Panc1 (cell line): ENCODE results near the gene TPI1. TPM values are rescaled to one million over a fixed set of nuclear protein-coding genes. Genes with fewer than 3 reads are reported as not detected.
"Not testable (repeated sequence)": the region's sequence is repeated elsewhere in the genome, so short reads cannot be mapped to it uniquely, and the experiment has no call there.

Experiments used
- ATAC-seq: fragments of 200-7000 bp; cut with Tn5 transposase; 2 replicates; pipeline ENCODE4 v1.9.1; 2020; ENCODE audit warnings: mild to moderate bottlenecking, moderate library complexity
- BruUV-seq: library from RNA; stranded (reverse); fragments of 400-500 nt; replicated peaks from 2 replicates; lab custom pipeline; 2021; lab: Mats Ljungman, UMichigan
- CTCF ChIA-PET: fragments of 300-600 bp; sonication (Branson Sonifier 250); formaldehyde crosslinking; loops from one replicate; lab custom pipeline; 2022; ENCODE audit warnings: antibody characterized with exemption; lab: Charles Lee
- POLR2A ChIA-PET: fragments of 300-600 bp; sonication (Branson Sonifier 250); formaldehyde crosslinking; loops from one replicate; lab custom pipeline; 2022; ENCODE audit warnings: antibody characterized with exemption; lab: Charles Lee
- DNase-seq: peaks from one replicate; pipeline ENCODE4 v3.0.0-alpha.2; 2010; ENCODE audit warnings: low read depth, low spot score
- H3K27ac ChIP-seq: 2 replicates; pipeline ENCODE4 v1.5.1; 2011; ENCODE audit warnings: mild to moderate bottlenecking, low read length, inconsistent platforms
- H3K27me3 ChIP-seq: fragments of 200-500 bp; sonication (Bioruptor generic); 2 replicates; pipeline ENCODE4 v1.6.0; 2014; ENCODE audit warnings: low read length, inconsistent platforms; ENCODE audit not compliant: control insufficient read depth, insufficient read depth
- H3K36me3 ChIP-seq: fragments of 200-500 bp; sonication (Bioruptor generic); 2 replicates; pipeline ENCODE4 v1.5.1; 2014; ENCODE audit warnings: inconsistent platforms, mild to moderate bottlenecking, low read length, moderate library complexity; ENCODE audit not compliant: control insufficient read depth, insufficient read depth
- H3K4me1 ChIP-seq: 2 replicates; pipeline ENCODE4 v1.5.1; 2011; ENCODE audit warnings: inconsistent platforms, mild to moderate bottlenecking, low read length, moderate library complexity; ENCODE audit not compliant: control insufficient read depth, insufficient read depth
- H3K4me3 ChIP-seq, 2 experiments: 2 replicates each; pipeline ENCODE4 v1.5.1; 2011 to 2012; ENCODE audit warnings: low read depth in 2 of 2, low read length in 2 of 2, mild to moderate bottlenecking in 2 of 2, inconsistent platforms in 1 of 2, moderate library complexity in 1 of 2
- H3K9me3 ChIP-seq: fragments of 200-500 bp; sonication (Bioruptor generic); 2 replicates; pipeline ENCODE4 v1.5.1; 2014; ENCODE audit warnings: low read depth, mild to moderate bottlenecking, inconsistent platforms, low read length, moderate library complexity; ENCODE audit not compliant: control insufficient read depth, insufficient read depth
- CTCF ChIP-seq: fragments of 450-650 bp; IDR thresholded peaks from 2 replicates; pipeline ENCODE4 v1.5.1; 2017; ENCODE audit warnings: mild to moderate bottlenecking
- POLR2AphosphoS5 ChIP-seq: IDR thresholded peaks from 2 replicates; pipeline ENCODE4 v1.6.1; 2012; ENCODE audit warnings: mild to moderate bottlenecking, low read depth, low read length, moderate library complexity
- REST ChIP-seq, 2 experiments: IDR thresholded peaks; 2 replicates each; pipeline ENCODE4 v1.6.1; 2011 to 2012; ENCODE audit warnings: low read depth in 2 of 2, control low read depth in 1 of 2, low read length in 1 of 2, mild to moderate bottlenecking in 1 of 2, moderate library complexity in 1 of 2; ENCODE audit not compliant: insufficient read depth in 1 of 2
- SIN3A ChIP-seq: IDR thresholded peaks from 2 replicates; pipeline ENCODE4 v1.6.1; 2012; ENCODE audit warnings: low read depth, mild to moderate bottlenecking, low read length, moderate library complexity, borderline replicate concordance; ENCODE audit not compliant: insufficient read depth
- TCF7L2 ChIP-seq: IDR thresholded peaks from 2 replicates; pipeline ENCODE4 v1.6.1; 2011; ENCODE audit warnings: mild to moderate bottlenecking, low read depth, low read length, inconsistent platforms
- in situ Hi-C: cut with HindIII; loops from 2 replicates; pipeline ENCODE4 v1.10.0; 2016; ENCODE audit warnings: low sequenced_read_pairs, low pct_unique_long_range_greater_than_20kb
- intact Hi-C: fragments of 100-400 bp; cut with micrococcal nuclease; formaldehyde crosslinking; loops from one replicate; pipeline ENCODE4 v1.10.0; 2022; ENCODE audit not compliant: unreplicated experiment
- total RNA-seq: library from RNA; stranded (reverse); gene quantifications from one replicate; pipeline ENCODE4 v1.2.1, GENCODE V29; 2021; ENCODE audit not compliant: unreplicated experiment

Gene TPI1
- total RNA-seq, 1 experiment from 2014 or later = 693 TPM

GRCh38 chr12:6888360-6888759 lies 21.0 kb downstream of the TPI1 start:
- intact Hi-C loops (no loop called here), in situ Hi-C loops (no loop called here)
- Histone ChIP-seq H3K4me3 (no peak overlapping the region), H3K36me3 (no peaks in the 10 kb centered on the region), H3K27me3 (no peaks in the 10 kb centered on the region), H3K4me1 (0 out of 2 replicates have a peak, but pooled peaks cover 4% of the 10 kb centered on the region), H3K9me3 (no peaks in the 10 kb centered on the region), H3K27ac (no peak overlapping the region)
- TF ChIP-seq CTCF (no peak), POLR2AphosphoS5 (no peak), REST (IDR thresholded peaks at IDR 0.05; ENCODE audit: insufficient read depth in 1 of 2, low read depth in 2 of 2, low read length in 1 of 2) (no peak), SIN3A (no peak), TCF7L2 (no peak)
- ChIA-PET POLR2A (no interaction called here), CTCF (no interaction called here)
- BruUV-seq = no TSS peak
- no peak for DNase-seq
- ATAC-seq = no peak

- in situ Hi-C loops, H3K9me3 ChIP-seq, BruUV-seq, H3K36me3 ChIP-seq, H3K27me3 ChIP-seq, POLR2A ChIA-PET, intact Hi-C loops, H3K27ac ChIP-seq, ATAC-seq, H3K4me1 ChIP-seq, CTCF ChIA-PET, H3K4me3 ChIP-seq, DNase-seq: not testable (repeated sequence)
Observed at GRCh38 chr12:6888794-6889193, 21.5 kb downstream of the TPI1 start.

GRCh38 chr12:6889775-6890573 lies 22.6 kb downstream of the TPI1 start:
- H3K36me3 ChIP-seq, H3K4me1 ChIP-seq, intact Hi-C loops, CTCF ChIA-PET, H3K9me3 ChIP-seq, H3K27me3 ChIP-seq, in situ Hi-C loops, ATAC-seq, POLR2A ChIA-PET, BruUV-seq, H3K4me3 ChIP-seq, DNase-seq: not testable (repeated sequence)
- peak overlapping the region; percentile 95 for H3K27ac ChIP-seq
